GM19324 (cell line): ENCODE data around the gene CKMT2.

ENCODE experiments used
- ATAC-seq: cut with Tn5 transposase; IDR thresholded peaks from one replicate; pipeline ENCODE4 v1.9.1; 2021; ENCODE audit warnings: mild to moderate bottlenecking, moderate library complexity; ENCODE audit not compliant: unreplicated experiment, low FRiP score

CKMT2 gene

GRCh38 chr5:81233080-81233634, at the start of gene CKMT2:
Gene CKMT2 (plus strand): TSS chr5:81233322. CDS start chr5:81251133, 17,811 bp downstream.
- ATAC-seq, result no peak

- no peak for ATAC-seq
These were observed 49.0 kb upstream of the CKMT2 start for GRCh38 chr5:81183811-81184748.

GRCh38 chr5:81184749-81185110, 48.4 kb upstream of the CKMT2 start:
- ATAC-seq, result no peak

GRCh38 chr5:81187885-81188284, 45.2 kb upstream of the CKMT2 start:
- ATAC-seq, result no peak

GRCh38 chr5:81188962-81189361, 44.2 kb upstream of the CKMT2 start:
- ATAC-seq, result no peak

GRCh38 chr5:81189875-81190498, 43.1 kb upstream of the CKMT2 start:
- ATAC-seq, result no peak

GRCh38 chr5:81191726-81192372, 41.3 kb upstream of the CKMT2 start:
- no peak for ATAC-seq

GRCh38 chr5:81192373-81192750, 40.8 kb upstream of the CKMT2 start:
- ATAC-seq, result no peak

- ATAC-seq, result peak; percentile 76
These were observed 38.3 kb upstream of the CKMT2 start for GRCh38 chr5:81194633-81195334.

GRCh38 chr5:81195335-81195929, 37.7 kb upstream of the CKMT2 start:
- no peak for ATAC-seq

GRCh38 chr5:81202655-81203054, 30.5 kb upstream of the CKMT2 start:
- ATAC-seq, result no peak

- ATAC-seq, result no peak
These were observed 29.4 kb upstream of the CKMT2 start for GRCh38 chr5:81203729-81204128.

GRCh38 chr5:81204205-81204604, 28.9 kb upstream of the CKMT2 start:
- no peak for ATAC-seq

GRCh38 chr5:81205058-81205457, 28.1 kb upstream of the CKMT2 start:
- no peak for ATAC-seq

- no peak for ATAC-seq
These were observed 26.1 kb upstream of the CKMT2 start for GRCh38 chr5:81207009-81207408.

GRCh38 chr5:81208904-81209303, 24.2 kb upstream of the CKMT2 start:
- no peak for ATAC-seq

- no peak for ATAC-seq
These were observed 23.7 kb upstream of the CKMT2 start for GRCh38 chr5:81209386-81209785.

GRCh38 chr5:81209869-81210493, 23.1 kb upstream of the CKMT2 start:
- ATAC-seq, result no peak

- ATAC-seq, result peak; percentile 73
These were observed 20.8 kb upstream of the CKMT2 start for GRCh38 chr5:81212211-81212751.
